NT2/D1 (cell line): ENCODE results near the gene EXOSC5.

ENCODE experiments used
- YY1 ChIP-seq: IDR thresholded peaks from 2 replicates; pipeline ENCODE4 v1.6.1; 2011; ENCODE audit not compliant: insufficient read length, insufficient read depth
- ZNF274 ChIP-seq: IDR thresholded peaks from 2 replicates; pipeline ENCODE4 v1.6.1; 2011; ENCODE audit warnings: mild to moderate bottlenecking, low read depth, low read length

- TF ChIP-seq ZNF274 (no peak), YY1 (no peak)
These were observed 28.3 kb upstream of the EXOSC5 start for GRCh38 chr19:41425174-41426115.
